ENCODE measurements around the gene FSTL4.

FSTL4 gene

DNA sequence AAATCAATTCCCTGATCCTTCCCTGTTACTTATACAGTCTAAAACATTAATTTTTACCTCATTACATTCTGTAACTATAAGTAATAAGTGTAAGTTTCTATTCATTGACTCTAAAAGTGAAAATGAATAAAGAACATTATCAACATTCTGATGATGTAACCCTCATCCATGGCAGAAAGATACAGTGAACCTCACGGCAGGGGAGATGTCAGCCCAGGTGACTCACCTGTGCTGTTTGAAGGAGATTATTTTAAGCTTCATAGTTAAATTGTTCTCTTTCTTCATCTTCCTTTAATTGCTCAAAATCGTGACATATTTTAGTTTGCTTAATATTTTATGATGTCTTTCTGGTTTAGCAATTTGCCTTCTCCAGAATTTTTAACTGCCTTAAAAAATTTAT, 268.1 kb downstream of the FSTL4 start:
- Mint-ChIP-seq H3K9me3 (no peaks in the 10 kb centered on the region), H3K27ac (no peak overlapping the region), H3K4me3 (no peak overlapping the region), H3K27me3 (ENCODE audit: low read depth) (peaks cover 14% of the 10 kb centered on the region), H3K36me3 (ENCODE audit: low read depth) (no peaks in the 10 kb centered on the region), H3K4me1 (ENCODE audit: low read depth) (no peaks in the 10 kb centered on the region)
- no peak for DNase-seq (ENCODE audit: low spot score)

DNA sequence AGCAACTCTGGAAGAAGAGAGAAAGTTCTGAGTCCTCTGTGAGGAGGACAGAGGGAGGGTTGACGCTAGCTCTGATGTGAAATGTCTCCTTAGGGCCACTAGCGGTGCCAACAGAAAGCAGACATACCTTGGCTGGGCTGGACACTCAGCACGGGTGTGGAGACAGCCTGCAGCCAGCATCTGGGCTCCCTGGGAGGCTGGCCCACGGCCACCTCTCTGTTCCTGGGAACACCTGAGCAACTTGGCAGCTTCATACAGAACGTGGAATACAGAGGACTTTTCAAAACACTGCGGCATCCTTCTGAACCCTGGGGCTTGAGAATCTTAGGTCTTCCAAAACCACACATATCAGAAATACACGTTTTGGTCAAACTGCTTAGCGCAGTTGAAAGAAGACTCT, 269.1 kb downstream of the FSTL4 start:
- H3K9me3 Mint-ChIP-seq, result no peaks in the 10 kb centered on the region
- peaks cover 14% of the 10 kb centered on the region for H3K27me3 Mint-ChIP-seq (ENCODE audit: low read depth)
- DNase-seq (ENCODE audit: low spot score), result no peak
- no peaks in the 10 kb centered on the region for H3K4me1 Mint-ChIP-seq (ENCODE audit: low read depth)
- no peak overlapping the region for H3K4me3 Mint-ChIP-seq
- no peaks in the 10 kb centered on the region for H3K36me3 Mint-ChIP-seq (ENCODE audit: low read depth)
- no peak overlapping the region for H3K27ac Mint-ChIP-seq

DNA sequence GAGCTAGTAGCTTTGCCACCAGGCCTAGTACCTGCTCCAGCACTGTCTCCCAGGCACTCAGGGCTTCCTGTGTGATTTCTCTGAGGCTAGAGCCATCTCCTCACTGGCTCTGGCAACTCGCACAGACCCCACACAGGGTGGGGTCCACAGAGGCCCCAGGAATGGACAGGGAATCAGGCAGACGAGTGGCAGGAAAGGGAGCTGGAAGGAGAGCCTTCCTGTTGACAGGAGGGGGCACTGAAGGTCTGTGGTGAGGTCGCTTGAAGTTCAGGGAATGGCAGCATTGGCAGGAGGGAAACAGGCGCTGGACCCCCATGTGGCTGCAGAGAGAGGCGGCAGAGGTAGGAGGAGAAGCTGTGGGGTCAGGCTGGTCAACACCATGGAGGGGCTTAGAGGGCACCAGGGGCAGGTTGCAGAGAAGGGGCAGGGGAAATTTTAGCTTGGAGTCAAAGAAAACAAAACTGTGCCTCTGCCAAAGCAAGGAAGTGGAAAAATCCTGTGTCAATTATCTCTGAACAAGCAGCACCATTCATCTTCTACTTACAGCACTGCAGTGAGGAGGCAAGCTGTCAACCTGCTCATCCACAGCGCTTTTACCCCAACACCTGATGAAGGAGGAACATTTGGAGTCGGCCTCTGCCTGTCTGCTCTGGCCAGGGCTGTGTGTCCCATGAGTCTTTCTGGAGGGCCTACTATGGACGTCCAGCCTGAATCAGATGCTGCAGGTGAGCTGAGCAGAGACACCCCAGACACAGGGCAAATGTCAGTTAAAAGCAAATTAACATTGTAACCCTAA, 270.2 kb downstream of the FSTL4 start:
- H3K4me3 Mint-ChIP-seq, result no peak overlapping the region
- H3K9me3 Mint-ChIP-seq, result no peaks in the 10 kb centered on the region
- H3K27ac Mint-ChIP-seq, result no peak overlapping the region
- no peaks in the 10 kb centered on the region for H3K4me1 Mint-ChIP-seq (ENCODE audit: low read depth)
- no peaks in the 10 kb centered on the region for H3K36me3 Mint-ChIP-seq (ENCODE audit: low read depth)
- DNase-seq (ENCODE audit: low spot score), result no peak
- peaks cover 13% of the 10 kb centered on the region for H3K27me3 Mint-ChIP-seq (ENCODE audit: low read depth)

DNA sequence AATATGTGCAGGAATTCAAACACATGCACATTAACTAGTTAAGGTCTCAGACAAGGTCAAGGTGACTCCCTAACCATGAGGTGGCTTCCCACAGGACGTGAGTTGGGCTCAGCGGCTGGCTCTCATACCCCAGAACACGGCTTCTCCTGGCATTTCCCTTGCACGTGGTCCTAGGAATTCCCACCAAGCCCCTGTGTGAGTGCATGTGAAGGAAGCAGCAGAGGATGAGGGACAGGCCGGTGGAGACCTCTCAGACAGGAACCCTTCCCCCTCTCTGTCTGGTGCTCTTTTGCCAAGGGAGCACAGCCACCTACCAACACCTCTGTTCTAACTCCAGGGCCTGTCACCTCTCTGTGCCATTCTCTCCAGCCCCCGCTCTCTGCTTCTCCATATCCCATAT, 271.0 kb downstream of the FSTL4 start:
- H3K9me3 Mint-ChIP-seq, result no peaks in the 10 kb centered on the region
- H3K4me3 Mint-ChIP-seq, result no peak overlapping the region
- H3K36me3 Mint-ChIP-seq (ENCODE audit: low read depth), result no peaks in the 10 kb centered on the region
- no peaks in the 10 kb centered on the region for H3K4me1 Mint-ChIP-seq (ENCODE audit: low read depth)
- H3K27ac Mint-ChIP-seq, result no peak overlapping the region
- H3K27me3 Mint-ChIP-seq (ENCODE audit: low read depth), result peaks cover 7% of the 10 kb centered on the region
- DNase-seq (ENCODE audit: low spot score), result no peak

DNA sequence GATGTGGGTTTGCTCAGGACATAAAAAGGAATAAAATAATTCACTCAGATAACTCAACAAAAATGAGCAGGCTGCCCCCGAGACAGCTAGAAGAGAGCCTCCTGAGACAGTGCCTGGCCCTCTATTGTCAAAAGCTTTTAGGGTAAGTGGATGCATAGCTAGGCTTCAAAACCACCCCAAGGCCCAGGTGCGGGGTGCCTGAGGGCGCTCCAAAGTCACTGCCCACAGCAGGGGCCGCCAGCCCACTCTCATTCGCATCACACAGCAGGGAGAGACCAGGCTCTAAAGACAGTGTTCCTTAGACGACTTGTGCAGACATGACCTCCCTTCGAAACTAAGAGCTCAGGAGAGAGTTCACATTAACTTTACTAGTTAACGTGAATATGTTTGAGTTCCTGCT, 271.5 kb downstream of the FSTL4 start:
- Mint-ChIP-seq H3K27me3 (ENCODE audit: low read depth) (peaks cover 4% of the 10 kb centered on the region), H3K27ac (no peak overlapping the region), H3K4me3 (no peak overlapping the region), H3K36me3 (ENCODE audit: low read depth) (no peaks in the 10 kb centered on the region), H3K9me3 (no peaks in the 10 kb centered on the region), H3K4me1 (ENCODE audit: low read depth) (no peaks in the 10 kb centered on the region)
- DNase-seq (ENCODE audit: low spot score), result no peak

DNA sequence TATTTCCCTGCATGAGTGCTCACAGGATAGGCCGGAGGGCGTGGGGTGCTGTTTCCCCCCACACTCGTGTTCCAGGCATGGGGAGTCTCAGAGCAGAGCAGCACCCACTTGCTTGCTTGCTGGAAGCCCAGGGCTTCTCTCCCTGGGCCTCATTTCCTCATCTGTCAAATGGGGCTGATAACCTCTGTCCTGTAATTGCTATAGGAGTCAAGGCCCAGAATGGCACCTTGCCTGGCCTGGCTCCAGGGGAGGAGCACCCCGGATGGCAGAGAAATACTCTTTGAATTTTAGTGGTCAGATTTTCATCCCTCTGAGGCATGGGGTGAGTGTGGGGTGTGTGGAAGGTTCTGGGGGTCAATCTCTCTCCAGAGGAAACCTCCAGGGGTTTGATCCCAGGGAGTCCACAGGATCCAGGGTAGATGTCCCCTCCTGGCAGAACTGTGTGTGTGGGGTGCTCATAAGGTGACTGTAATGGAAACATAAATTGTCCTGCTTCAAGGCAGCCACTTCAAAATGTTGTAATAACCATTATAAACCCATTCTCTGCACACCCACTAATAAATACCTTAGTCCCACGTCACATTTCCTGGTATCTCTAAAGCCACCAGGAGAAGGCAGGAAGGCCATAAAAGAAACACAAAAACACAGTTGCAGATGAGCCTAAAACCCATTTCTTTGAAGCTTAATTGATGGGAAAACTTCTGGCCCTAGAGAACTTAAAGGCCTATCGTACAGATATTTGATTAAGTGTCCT, 272.2 kb downstream of the FSTL4 start:
- no peaks in the 10 kb centered on the region for H3K36me3 Mint-ChIP-seq (ENCODE audit: low read depth)
- no peak overlapping the region for H3K27ac Mint-ChIP-seq
- no peaks in the 10 kb centered on the region for H3K27me3 Mint-ChIP-seq (ENCODE audit: low read depth)
- H3K4me3 Mint-ChIP-seq, result no peak overlapping the region
- no peaks in the 10 kb centered on the region for H3K9me3 Mint-ChIP-seq
- DNase-seq (ENCODE audit: low spot score), result no peak
- H3K4me1 Mint-ChIP-seq (ENCODE audit: low read depth), result no peaks in the 10 kb centered on the region

DNA sequence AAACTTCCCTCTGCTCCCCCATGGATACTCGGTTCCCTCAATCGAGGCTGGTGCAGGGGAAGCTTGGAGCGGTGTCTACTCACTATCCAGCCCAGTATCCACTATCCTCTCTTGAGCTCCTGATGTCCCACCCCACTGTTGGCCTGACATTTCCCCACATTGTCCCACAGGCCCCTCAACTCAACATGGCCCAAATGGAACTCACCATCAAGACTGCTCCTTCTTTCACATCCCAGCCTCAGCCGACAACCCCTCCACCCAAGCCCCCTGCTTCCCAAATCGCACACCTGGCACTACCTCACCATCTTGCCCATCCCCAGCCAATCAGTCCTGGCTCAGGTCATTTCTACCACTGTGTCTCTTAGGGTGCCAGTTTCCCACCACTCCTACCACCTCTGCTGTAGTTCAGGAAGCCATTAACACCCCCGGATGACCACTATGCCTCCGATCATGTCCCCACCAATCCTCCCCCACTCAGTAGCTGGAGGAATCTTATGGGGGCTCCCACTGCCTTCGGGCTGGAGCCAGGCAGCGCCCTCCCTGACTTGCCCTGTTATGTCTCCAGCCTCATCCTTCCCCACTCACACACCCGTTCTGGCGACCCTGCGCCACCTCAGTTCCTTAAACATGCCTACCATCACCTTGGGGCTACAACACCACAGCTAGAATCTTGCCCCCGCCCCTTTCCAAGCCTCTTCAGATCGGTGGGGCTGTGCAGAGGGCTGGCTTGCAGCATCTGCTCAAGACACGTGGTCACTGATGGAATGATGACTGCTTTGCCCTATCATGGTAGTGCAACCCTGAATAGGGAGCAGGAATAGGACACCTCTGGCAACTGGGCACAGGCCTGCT, 273.6 kb downstream of the FSTL4 start:
- no peak overlapping the region for H3K4me3 Mint-ChIP-seq
- no peaks in the 10 kb centered on the region for H3K36me3 Mint-ChIP-seq (ENCODE audit: low read depth)
- no peak overlapping the region for H3K27ac Mint-ChIP-seq
- H3K9me3 Mint-ChIP-seq, result no peaks in the 10 kb centered on the region
- no peaks in the 10 kb centered on the region for H3K4me1 Mint-ChIP-seq (ENCODE audit: low read depth)
- no peaks in the 10 kb centered on the region for H3K27me3 Mint-ChIP-seq (ENCODE audit: low read depth)
- DNase-seq (ENCODE audit: low spot score), result no peak

DNA sequence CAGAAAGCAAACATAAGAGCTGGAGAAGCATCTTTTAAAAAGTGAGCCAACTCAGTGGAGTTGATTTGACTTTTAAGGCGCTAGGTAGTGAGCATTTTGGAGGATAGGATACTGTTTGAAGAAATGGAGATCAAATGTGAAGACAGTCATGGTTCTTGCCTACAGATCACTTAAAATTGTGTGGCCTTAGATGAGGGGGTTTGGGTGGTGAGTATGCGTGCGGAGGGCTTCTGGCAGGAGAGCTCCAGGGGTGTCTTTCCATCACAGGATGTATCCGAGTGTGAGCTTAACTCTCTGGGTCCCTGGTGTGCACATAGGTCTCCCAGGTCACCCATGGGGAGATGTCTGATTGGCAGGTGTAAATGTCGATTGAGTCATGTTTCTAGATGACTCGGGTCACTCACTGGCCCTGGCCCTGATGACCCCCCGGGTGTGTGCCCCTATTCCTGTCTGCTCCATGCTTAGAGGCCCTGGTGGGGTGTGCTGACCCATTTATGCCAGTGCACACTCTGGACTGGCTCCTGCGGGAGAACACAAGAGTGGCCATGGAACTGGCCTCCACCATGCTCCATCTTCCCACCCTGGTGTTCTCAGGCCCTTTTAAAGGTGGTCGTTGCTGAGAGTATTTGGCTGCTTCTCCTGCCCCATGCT, 274.4 kb downstream of the FSTL4 start:
- no peaks in the 10 kb centered on the region for H3K4me1 Mint-ChIP-seq (ENCODE audit: low read depth)
- no peak overlapping the region for H3K4me3 Mint-ChIP-seq
- no peaks in the 10 kb centered on the region for H3K9me3 Mint-ChIP-seq
- no peaks in the 10 kb centered on the region for H3K27me3 Mint-ChIP-seq (ENCODE audit: low read depth)
- no peak overlapping the region for H3K27ac Mint-ChIP-seq
- DNase-seq (ENCODE audit: low spot score), result no peak
- no peaks in the 10 kb centered on the region for H3K36me3 Mint-ChIP-seq (ENCODE audit: low read depth)

DNA sequence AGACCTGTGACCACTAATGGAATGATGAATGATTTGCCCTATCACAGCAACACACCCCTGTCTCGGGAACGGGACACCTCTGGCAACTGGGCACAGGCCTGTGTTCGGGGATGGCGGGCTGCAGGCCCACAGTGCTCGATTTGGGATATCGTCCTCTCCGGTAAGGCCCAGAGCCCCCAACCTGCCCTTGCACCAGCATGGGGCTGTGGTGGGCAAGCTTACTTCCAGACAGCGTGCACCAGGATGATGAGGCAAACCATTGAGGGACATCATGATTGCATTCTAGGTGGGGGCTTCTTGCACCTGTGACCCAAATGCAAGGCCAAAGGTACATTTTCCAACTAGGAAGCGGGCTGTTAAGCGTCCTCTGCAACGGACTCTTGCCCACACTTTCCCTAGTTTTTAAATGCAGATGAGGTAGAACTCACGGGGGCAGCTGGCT, 275.4 kb downstream of the FSTL4 start:
- no peak for DNase-seq (ENCODE audit: low spot score)
- no peaks in the 10 kb centered on the region for H3K4me1 Mint-ChIP-seq (ENCODE audit: low read depth)
- H3K27ac Mint-ChIP-seq, result no peak overlapping the region
- H3K9me3 Mint-ChIP-seq, result no peaks in the 10 kb centered on the region
- H3K4me3 Mint-ChIP-seq, result no peak overlapping the region
- no peaks in the 10 kb centered on the region for H3K36me3 Mint-ChIP-seq (ENCODE audit: low read depth)
- no peaks in the 10 kb centered on the region for H3K27me3 Mint-ChIP-seq (ENCODE audit: low read depth)

DNA sequence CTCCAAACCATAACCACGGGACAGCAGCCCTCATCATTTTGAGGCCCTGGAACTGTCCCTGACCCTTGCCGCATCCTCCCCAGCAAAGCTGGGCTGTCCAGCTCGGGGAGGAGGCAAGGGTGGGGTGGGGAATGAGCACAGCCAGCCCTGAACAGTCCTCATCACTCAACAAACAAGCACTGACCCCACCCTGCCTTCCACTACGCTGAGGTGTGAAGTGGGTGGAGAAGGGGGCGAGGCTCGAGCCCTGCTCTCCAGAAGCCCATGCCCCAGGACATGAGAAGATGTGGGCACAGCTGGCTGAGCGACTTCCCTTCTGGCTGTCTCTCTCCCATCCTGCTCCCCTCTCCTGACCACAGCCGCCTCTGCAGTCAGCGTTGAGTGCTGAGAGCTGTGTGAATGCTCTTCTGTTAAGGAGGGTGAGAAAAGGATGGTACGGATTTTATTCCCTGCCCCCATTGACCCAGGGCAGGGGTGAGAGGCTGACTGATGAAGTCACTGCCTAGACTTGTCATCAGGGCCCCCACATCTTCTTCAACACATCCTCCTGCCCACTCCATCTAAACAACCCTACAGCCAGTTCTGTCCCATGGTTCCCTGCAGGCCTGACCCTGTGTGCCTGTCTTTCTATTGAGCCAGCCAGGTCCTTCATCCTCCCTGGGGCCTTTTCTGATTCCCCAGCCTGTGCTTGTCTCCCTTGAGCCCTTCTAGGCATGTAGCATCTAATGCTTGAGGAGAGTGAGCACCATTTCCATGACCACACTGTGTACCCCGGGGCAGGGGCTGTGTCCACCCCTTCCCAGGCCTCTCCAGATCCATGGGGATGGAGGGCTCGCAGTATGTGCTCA, 276.0 kb downstream of the FSTL4 start:
- Mint-ChIP-seq H3K27ac (no peak overlapping the region), H3K4me1 (ENCODE audit: low read depth) (no peaks in the 10 kb centered on the region), H3K9me3 (no peaks in the 10 kb centered on the region), H3K4me3 (no peak overlapping the region), H3K36me3 (ENCODE audit: low read depth) (no peaks in the 10 kb centered on the region), H3K27me3 (ENCODE audit: low read depth) (no peaks in the 10 kb centered on the region)
- no peak for DNase-seq (ENCODE audit: low spot score)

DNA sequence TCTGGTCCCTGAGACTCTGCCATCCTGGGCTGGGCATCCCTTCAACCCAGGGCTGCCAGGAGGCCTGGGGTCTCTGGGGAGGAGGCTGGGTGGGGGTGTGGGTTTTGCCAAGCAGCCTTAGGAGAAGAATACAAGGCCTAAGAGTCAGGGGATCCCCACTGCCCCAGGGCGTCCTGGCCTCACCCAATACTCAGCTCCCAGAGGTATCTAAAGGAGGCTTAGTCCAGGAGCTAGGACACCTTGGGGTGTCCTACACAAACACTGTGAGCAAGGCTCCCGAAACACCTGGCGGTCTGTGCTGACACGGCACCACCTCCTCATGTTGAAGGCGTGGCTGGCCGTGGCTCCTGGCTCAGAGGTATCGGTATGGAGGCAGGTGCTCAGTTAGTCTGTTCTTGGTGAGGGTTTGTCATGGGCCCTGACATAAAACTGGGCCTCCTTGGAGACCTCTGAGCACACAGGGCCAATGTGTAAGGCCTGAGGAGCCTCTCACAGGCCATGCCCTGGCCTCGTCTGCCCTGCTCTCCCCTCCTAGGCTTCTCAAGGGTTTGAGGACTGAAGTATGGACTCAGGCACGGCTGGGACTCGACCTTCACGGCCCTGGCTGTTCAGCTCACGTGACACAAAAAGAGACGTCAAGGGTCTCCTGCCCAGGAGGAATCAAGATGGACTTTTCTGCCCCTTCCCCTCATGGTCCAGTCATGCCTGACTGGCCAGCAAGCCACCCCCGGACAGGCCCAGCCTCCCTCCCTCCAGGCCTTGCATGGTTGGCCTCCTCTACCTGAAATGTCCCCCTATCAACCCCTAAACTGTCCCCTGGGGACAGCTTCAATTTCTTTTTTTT, 277.3 kb downstream of the FSTL4 start:
- Mint-ChIP-seq H3K27ac (no peak overlapping the region), H3K4me1 (ENCODE audit: low read depth) (no peaks in the 10 kb centered on the region), H3K27me3 (ENCODE audit: low read depth) (no peaks in the 10 kb centered on the region), H3K9me3 (no peaks in the 10 kb centered on the region), H3K4me3 (no peak overlapping the region), H3K36me3 (ENCODE audit: low read depth) (no peaks in the 10 kb centered on the region)
- no peak for DNase-seq (ENCODE audit: low spot score)

DNA sequence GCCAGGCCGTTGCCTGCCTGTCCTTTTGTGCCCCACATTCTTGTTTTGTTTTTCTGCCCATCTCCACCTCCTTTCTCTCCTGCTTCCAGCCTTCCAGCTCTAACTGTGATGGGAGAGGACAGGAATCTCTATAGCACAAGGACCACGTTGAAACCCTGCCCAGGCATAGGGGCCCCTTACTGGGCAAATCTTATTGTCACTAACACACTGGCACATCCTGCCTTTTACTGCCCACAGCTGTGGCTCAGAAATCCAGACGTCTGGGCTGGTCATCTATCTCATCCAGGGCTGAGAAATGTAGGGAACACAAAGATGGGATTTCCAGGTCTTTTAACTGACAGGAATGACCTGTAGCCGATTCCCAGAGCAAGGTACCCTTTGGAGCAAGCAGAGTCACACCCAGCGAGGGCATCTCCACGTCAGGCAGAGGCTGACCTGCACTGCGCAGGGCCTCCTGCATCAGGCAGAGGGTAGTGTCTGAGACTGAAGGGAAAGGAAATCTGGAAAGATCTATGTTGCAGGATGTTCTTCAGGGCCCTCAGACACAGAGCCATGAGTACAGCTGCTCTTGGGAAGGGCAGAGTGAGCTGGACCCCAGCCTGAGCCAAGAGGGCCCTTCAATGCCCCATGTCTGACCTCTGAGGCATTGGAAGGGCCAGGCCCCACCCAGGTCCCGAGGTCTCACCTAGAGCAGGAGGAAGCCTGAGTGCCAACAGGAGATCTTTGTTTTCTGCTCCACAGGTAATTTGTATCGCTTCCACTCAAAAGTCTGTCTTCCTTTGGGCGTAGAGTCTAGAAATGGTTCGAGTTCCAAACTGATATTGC, 278.8 kb downstream of the FSTL4 start:
- Mint-ChIP-seq H3K9me3 (no peaks in the 10 kb centered on the region), H3K36me3 (ENCODE audit: low read depth) (no peaks in the 10 kb centered on the region), H3K4me1 (ENCODE audit: low read depth) (no peaks in the 10 kb centered on the region), H3K4me3 (no peak overlapping the region), H3K27ac (no peak overlapping the region), H3K27me3 (ENCODE audit: low read depth) (no peaks in the 10 kb centered on the region)
- DNase-seq (ENCODE audit: low spot score), result no peak

Measured in T-helper 2 cell treated with Interferon-gamma antibody and Interleukin-4, amounts not matched to agents 5 μg/mL and 100 μg/mL, for 36 hours (primary cell).